Measurements from ENCODE around the gene CDH4.
"Not testable (repeated sequence)": the region's sequence is repeated elsewhere in the genome, so short reads cannot be mapped to it uniquely, and the experiment has no call there.

- not testable (repeated sequence) for TF ChIP-seq CTCF, POLR2A (IDR thresholded peaks at IDR 0.05)
These were observed 602.5 kb downstream of the CDH4 start for GRCh38 chr20:61854538-61854937.
